Esophagus muscularis mucosa (tissue), 4 donors: ENCODE data around the gene IRS2.

ENCODE experiments used
- EP300 ChIP-seq: sonication (generic); formaldehyde crosslinking; IDR thresholded peaks from one replicate; pipeline ENCODE4 v1.6.1; 2017; ENCODE audit warnings: antibody characterized with exemption
- POLR2A ChIP-seq: fragments of 450-650 bp; IDR thresholded peaks from one replicate; pipeline ENCODE4 v1.6.1; 2017; ENCODE audit warnings: antibody characterized with exemption, moderate library complexity, mild to moderate bottlenecking, low read depth
- POLR2AphosphoS5 ChIP-seq, 2 donors: sonication (generic); formaldehyde crosslinking; IDR thresholded peaks; one replicate each; pipeline ENCODE4 v1.6.1; 2017; ENCODE audit warnings: antibody characterized with exemption in 2 of 2
- TF ChIP-seq, protein P1 (sequence below), 3 experiments: fragments of 200-600 bp in 2 of 3; fragments of 450-650 bp in 1 of 3; sonication (generic) in 2 of 3; IDR thresholded peaks; one replicate each; pipeline ENCODE4 v1.5.1; 2017 to 2019; ENCODE audit warnings: antibody characterized with exemption in 3 of 3, mild to moderate bottlenecking in 2 of 3, moderate library complexity in 1 of 3

DNA sequence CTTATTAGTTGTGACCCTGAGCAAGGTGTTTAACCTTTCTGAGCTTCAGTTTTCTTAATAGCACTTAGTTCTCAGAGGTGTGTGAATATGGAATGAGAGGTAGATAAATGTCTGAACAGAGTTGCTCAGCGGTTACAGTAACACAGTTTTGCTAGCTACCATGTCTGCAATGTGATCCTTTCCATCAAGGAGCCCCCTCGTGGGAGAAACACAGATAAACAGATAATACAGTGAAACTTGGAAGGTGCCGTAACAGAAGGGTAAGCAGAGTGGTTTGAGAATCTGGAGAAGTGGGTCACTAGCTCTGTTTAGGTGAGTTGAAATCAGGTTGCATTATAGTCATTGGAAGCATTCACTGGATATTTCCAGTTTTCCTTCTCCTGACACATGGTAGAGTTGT, 38.9 kb downstream of the IRS2 start:
- TF ChIP-seq, protein P1, sequence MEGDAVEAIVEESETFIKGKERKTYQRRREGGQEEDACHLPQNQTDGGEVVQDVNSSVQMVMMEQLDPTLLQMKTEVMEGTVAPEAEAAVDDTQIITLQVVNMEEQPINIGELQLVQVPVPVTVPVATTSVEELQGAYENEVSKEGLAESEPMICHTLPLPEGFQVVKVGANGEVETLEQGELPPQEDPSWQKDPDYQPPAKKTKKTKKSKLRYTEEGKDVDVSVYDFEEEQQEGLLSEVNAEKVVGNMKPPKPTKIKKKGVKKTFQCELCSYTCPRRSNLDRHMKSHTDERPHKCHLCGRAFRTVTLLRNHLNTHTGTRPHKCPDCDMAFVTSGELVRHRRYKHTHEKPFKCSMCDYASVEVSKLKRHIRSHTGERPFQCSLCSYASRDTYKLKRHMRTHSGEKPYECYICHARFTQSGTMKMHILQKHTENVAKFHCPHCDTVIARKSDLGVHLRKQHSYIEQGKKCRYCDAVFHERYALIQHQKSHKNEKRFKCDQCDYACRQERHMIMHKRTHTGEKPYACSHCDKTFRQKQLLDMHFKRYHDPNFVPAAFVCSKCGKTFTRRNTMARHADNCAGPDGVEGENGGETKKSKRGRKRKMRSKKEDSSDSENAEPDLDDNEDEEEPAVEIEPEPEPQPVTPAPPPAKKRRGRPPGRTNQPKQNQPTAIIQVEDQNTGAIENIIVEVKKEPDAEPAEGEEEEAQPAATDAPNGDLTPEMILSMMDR (IDR thresholded peaks at IDR 0.05): no peak
- TF ChIP-seq POLR2AphosphoS5 (IDR thresholded peaks at IDR 0.05): no peak
- no peak for TF ChIP-seq EP300
- TF ChIP-seq POLR2A: no peak
